K562 (cell line): ENCODE data around the gene CYB5RL.

ENCODE experiments used
- CAMTA2 ChIP-seq: fragments of 250-450 bp; sonication (Bioruptor Pico); conservative IDR thresholded peaks from 2 replicates; pipeline ENCODE4 v1.5.1; 2022
- CBX5 ChIP-seq: IDR thresholded peaks from 2 replicates; pipeline ENCODE4 v1.6.1; 2014; ENCODE audit warnings: low read depth, borderline replicate concordance
- DPF2 ChIP-seq: fragments of 450-650 bp; IDR thresholded peaks from 2 replicates; pipeline ENCODE4 v1.6.1; 2016
- MCM7 ChIP-seq, 2 experiments: fragments of 450-650 bp; IDR thresholded peaks; 2 replicates each; pipeline ENCODE4 v1.6.1; 2016 to 2018
- MYC ChIP-seq, 2 experiments: fragments of 250-450 bp in 1 of 2; sonication (Bioruptor Pico) in 1 of 2; IDR thresholded peaks; 2 replicates each; pipeline versions ENCODE4 v1.5.1 to v1.6.1; 2012 to 2021; ENCODE audit warnings: low read depth in 2 of 2, borderline replicate concordance in 1 of 2, improper control_type of control experiment in 1 of 2, low read length in 1 of 2, mild to moderate bottlenecking in 1 of 2, moderate library complexity in 1 of 2
- NFRKB ChIP-seq: fragments of 450-650 bp; IDR thresholded peaks from 2 replicates; pipeline ENCODE4 v1.6.1; 2016; ENCODE audit warnings: low read depth
- POLR2A ChIP-seq: fragments of 450-650 bp; conservative IDR thresholded peaks from 2 replicates; pipeline ENCODE4 v1.6.1; 2016
- PRPF4 ChIP-seq: fragments of 200-400 bp; formaldehyde crosslinking; IDR thresholded peaks from one replicate; pipeline ENCODE4 v1.6.1; 2017; ENCODE audit warnings: low read length, low read depth, mild to moderate bottlenecking; ENCODE audit not compliant: insufficient read depth, poor library complexity, severe bottlenecking
- PTRF ChIP-seq: fragments of 450-650 bp; IDR thresholded peaks from 2 replicates; pipeline ENCODE4 v1.6.1; 2016; ENCODE audit warnings: mild to moderate bottlenecking, missing genetic modification characterization, missing compliant biosample characterization
- ZNF24 ChIP-seq: fragments of 450-650 bp; IDR thresholded peaks from 2 replicates; pipeline ENCODE4 v1.6.1; 2016
- ZNF561 ChIP-seq: fragments of 450-650 bp; formaldehyde crosslinking; conservative IDR thresholded peaks from 2 replicates; pipeline ENCODE4 v1.4.0; 2020; ENCODE audit warnings: mild to moderate bottlenecking, moderate library complexity
- ZNF778 ChIP-seq: fragments of 450-650 bp; formaldehyde crosslinking; IDR thresholded peaks from 2 replicates; pipeline ENCODE4 v1.4.0; 2020; ENCODE audit warnings: mild to moderate bottlenecking, moderate library complexity
- TF ChIP-seq, protein P1 (sequence below): IDR thresholded peaks from 3 replicates; pipeline ENCODE4 v1.6.1; 2011; ENCODE audit warnings: borderline replicate concordance, mild to moderate bottlenecking; ENCODE audit not compliant: insufficient read length, insufficient read depth
- TF ChIP-seq, protein P2 (sequence below), 2 experiments: fragments of 200-800 bp in 1 of 2; sonication (Bioruptor generic) in 1 of 2; sonication (generic) in 1 of 2; formaldehyde crosslinking in 1 of 2; IDR thresholded peaks in 1 of 2; conservative IDR thresholded peaks in 1 of 2; 2 replicates each; pipeline versions ENCODE4 v1.5.0 to v1.6.1; 2016 to 2020; ENCODE audit warnings: missing compliant biosample characterization in 1 of 2, missing genetic modification characterization in 1 of 2, missing genetic modification reagents in 1 of 2

DNA sequence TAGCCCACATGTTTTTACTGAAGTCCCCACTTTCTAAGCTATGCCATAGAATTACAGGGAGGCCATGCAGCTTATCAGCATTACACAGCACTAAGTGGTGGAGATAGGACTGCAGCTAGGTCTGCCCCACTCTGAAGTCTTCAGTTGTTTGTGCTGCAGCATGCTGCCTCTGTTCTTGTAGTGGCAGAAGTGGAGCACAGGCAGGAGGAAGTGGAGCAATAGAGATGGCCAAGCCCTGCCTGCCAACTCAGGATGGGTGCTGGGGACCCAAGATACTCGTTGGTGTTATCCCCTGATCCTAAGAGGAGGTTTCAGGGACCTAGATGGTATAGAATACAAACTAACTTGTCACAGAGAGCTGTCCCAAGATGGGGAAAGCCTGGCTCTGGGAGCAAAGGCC is 13.0 kb upstream of the CYB5RL start:
- TF ChIP-seq PTRF (tag) (no peak), ZNF778 (CRISPR knock-in tag) (no peak), NFRKB (no peak), ZNF24 (no peak), CAMTA2 (CRISPR knock-in tag) (no peak), MCM7 (IDR thresholded peaks at IDR 0.05) (no peak), DPF2 (peak; percentile 91), MYC (IDR thresholded peaks at IDR 0.05; ENCODE audit: low read depth, low read length) (peak; percentile 56), MYC (CRISPR knock-in tag; IDR thresholded peaks at IDR 0.05; ENCODE audit: borderline replicate concordance, low read depth) (no peak), ZNF561 (no peak), POLR2A (no peak), CBX5 (no peak), PRPF4 (no peak)
- TF ChIP-seq, protein P1, sequence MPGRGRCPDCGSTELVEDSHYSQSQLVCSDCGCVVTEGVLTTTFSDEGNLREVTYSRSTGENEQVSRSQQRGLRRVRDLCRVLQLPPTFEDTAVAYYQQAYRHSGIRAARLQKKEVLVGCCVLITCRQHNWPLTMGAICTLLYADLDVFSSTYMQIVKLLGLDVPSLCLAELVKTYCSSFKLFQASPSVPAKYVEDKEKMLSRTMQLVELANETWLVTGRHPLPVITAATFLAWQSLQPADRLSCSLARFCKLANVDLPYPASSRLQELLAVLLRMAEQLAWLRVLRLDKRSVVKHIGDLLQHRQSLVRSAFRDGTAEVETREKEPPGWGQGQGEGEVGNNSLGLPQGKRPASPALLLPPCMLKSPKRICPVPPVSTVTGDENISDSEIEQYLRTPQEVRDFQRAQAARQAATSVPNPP = no peak
- TF ChIP-seq, protein P2, sequence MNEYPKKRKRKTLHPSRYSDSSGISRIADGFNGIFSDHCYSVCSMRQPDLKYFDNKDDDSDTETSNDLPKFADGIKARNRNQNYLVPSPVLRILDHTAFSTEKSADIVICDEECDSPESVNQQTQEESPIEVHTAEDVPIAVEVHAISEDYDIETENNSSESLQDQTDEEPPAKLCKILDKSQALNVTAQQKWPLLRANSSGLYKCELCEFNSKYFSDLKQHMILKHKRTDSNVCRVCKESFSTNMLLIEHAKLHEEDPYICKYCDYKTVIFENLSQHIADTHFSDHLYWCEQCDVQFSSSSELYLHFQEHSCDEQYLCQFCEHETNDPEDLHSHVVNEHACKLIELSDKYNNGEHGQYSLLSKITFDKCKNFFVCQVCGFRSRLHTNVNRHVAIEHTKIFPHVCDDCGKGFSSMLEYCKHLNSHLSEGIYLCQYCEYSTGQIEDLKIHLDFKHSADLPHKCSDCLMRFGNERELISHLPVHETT (CRISPR knock-in tag; conservative IDR thresholded peaks at IDR 0.05 in 1 of 2, IDR thresholded peaks at IDR 0.05 in 1 of 2) = no peak; a peak in 1 of 4 replicates
